ENCODE data around the gene PARP1. TPM values are rescaled to one million over a fixed set of nuclear protein-coding genes. Genes with fewer than 3 reads are reported as not detected.

The PARP1 gene
- total RNA-seq, 4 donors from 2014 or later = 56.1 to 119 (median 85.0) TPM

DNA sequence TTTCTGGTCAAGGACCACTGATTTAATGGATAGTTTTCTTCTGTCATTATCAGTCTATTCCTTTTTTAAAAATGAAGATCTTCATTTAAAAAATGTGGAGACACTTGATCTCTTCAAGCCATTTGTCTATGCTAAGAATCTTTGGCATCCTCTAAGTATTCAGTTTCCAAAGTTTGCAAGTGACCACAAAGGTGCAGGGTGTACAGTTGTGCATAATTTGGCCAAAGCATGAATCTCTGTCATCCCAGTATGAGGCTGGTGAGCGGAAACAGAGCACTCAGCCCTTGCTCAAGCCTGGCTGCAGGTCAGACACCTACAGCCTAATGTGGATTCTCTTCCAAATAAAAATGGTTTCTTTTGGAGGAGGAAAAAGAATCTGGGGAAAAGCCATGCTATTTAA is 19.8 kb downstream of the PARP1 start:
- Histone ChIP-seq H3K9me3 (no peaks in the 10 kb centered on the region), H3K27ac (no peak overlapping the region), H3K36me3 (peaks cover 24 to 98% (median 47%) of the 10 kb centered on the region in 3 donors), H3K27me3 (no peaks in the 10 kb centered on the region), H3K4me3 (no peak overlapping the region), H3K4me1 (no peaks in the 10 kb centered on the region)
- 100% methylated on average over 1 of the region's 1 CpG for WGBS, 2 donors
- intact Hi-C loops (cut with DNase I) = no loop called here
- no peak for TF ChIP-seq POLR2A (IDR thresholded peaks at IDR 0.05)
- TF ChIP-seq, protein P1, sequence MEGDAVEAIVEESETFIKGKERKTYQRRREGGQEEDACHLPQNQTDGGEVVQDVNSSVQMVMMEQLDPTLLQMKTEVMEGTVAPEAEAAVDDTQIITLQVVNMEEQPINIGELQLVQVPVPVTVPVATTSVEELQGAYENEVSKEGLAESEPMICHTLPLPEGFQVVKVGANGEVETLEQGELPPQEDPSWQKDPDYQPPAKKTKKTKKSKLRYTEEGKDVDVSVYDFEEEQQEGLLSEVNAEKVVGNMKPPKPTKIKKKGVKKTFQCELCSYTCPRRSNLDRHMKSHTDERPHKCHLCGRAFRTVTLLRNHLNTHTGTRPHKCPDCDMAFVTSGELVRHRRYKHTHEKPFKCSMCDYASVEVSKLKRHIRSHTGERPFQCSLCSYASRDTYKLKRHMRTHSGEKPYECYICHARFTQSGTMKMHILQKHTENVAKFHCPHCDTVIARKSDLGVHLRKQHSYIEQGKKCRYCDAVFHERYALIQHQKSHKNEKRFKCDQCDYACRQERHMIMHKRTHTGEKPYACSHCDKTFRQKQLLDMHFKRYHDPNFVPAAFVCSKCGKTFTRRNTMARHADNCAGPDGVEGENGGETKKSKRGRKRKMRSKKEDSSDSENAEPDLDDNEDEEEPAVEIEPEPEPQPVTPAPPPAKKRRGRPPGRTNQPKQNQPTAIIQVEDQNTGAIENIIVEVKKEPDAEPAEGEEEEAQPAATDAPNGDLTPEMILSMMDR (IDR thresholded peaks at IDR 0.05) = no peak
- DNase-seq = no peak

- H3K36me3 ChIP-seq = peaks cover 20 to 100% (median 52%) of the 10 kb centered on the region in 3 donors
- no peaks in the 10 kb centered on the region for H3K9me3 ChIP-seq
- no peak overlapping the region for H3K27ac ChIP-seq
- no peak overlapping the region for H3K4me3 ChIP-seq
- H3K4me1 ChIP-seq = no peaks in the 10 kb centered on the region
- TF ChIP-seq POLR2A (IDR thresholded peaks at IDR 0.05) = no peak
- TF ChIP-seq, protein P1 (IDR thresholded peaks at IDR 0.05) = no peak
- intact Hi-C loops (cut with DNase I) = no loop called here
- H3K27me3 ChIP-seq = no peaks in the 10 kb centered on the region
- WGBS, 2 donors = 93 to 100% methylated on average over 8 to 11 of the region's 11 CpGs
- no peak for DNase-seq
These were observed 23.2 kb downstream of the PARP1 start for GRCh38 chr1:226384717-226385116.

- TF ChIP-seq, protein P1 (IDR thresholded peaks at IDR 0.05) = no peak
- TF ChIP-seq POLR2A (IDR thresholded peaks at IDR 0.05) = no peak
- Histone ChIP-seq H3K36me3 (peaks cover 25 to 100% (median 59%) of the 10 kb centered on the region in 3 donors), H3K4me1 (no peaks in the 10 kb centered on the region), H3K9me3 (no peaks in the 10 kb centered on the region), H3K27me3 (no peaks in the 10 kb centered on the region), H3K27ac (no peak overlapping the region), H3K4me3 (no peak overlapping the region)
- intact Hi-C loops (cut with DNase I) = no loop called here
- no peak for DNase-seq
- 87 to 88% methylated on average over 4 of the region's 4 CpGs for WGBS, 2 donors
These were observed 23.9 kb downstream of the PARP1 start for GRCh38 chr1:226384040-226384439.

DNA sequence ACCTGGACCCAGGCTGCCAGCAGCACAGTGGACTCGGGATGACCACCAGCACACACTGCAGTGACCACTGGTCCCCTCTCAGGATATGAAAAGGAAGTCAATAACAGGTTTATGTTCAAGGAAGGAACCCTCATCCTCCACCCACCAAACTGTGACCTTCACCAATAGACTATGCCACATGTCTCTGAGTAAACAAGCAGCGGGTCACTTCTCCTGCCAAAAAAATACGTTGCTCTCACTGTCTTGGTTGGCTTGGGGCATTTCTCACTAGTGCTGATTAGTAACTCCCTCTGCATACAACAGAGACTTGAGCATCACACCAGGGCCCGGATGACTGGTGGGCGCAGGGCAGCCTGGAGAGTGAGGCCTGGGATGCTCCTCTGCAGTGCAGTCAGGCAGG is 25.9 kb downstream of the PARP1 start:
- peaks cover 32 to 100% (median 63%) of the 10 kb centered on the region in 3 donors for H3K36me3 ChIP-seq
- no peaks in the 10 kb centered on the region for H3K4me1 ChIP-seq
- TF ChIP-seq, protein P1 (IDR thresholded peaks at IDR 0.05) = no peak
- TF ChIP-seq POLR2A (IDR thresholded peaks at IDR 0.05) = no peak
- no peak overlapping the region for H3K4me3 ChIP-seq
- DNase-seq = no peak
- no peaks in the 10 kb centered on the region for H3K27me3 ChIP-seq
- 75 to 89% methylated on average over 2 to 5 of the region's 5 CpGs for WGBS, 2 donors
- intact Hi-C loops (cut with DNase I) = no loop called here
- H3K27ac ChIP-seq = no peak overlapping the region
- H3K9me3 ChIP-seq = no peaks in the 10 kb centered on the region

GRCh38 chr1:226381226-226381998 is 26.5 kb downstream of the PARP1 start:
- H3K4me3 ChIP-seq = no peak overlapping the region
- H3K36me3 ChIP-seq = peaks cover 30 to 100% (median 66%) of the 10 kb centered on the region in 3 donors
- intact Hi-C loops (cut with DNase I) = no loop called here
- TF ChIP-seq POLR2A (IDR thresholded peaks at IDR 0.05) = no peak
- TF ChIP-seq, protein P1 (IDR thresholded peaks at IDR 0.05) = no peak
- no peak for DNase-seq
- H3K4me1 ChIP-seq = no peaks in the 10 kb centered on the region
- H3K9me3 ChIP-seq = no peaks in the 10 kb centered on the region
- H3K27me3 ChIP-seq = no peaks in the 10 kb centered on the region
- WGBS, 2 donors = 95 to 96% methylated on average over 9 to 14 of the region's 15 CpGs
- H3K27ac ChIP-seq = no peak overlapping the region

All from esophagus squamous epithelium (tissue), 5 donors.